GM19351 (cell line): Measurements from ENCODE around the gene COA3.

Experiments
- ATAC-seq: cut with Tn5 transposase; IDR thresholded peaks from one replicate; pipeline ENCODE4 v1.9.1; 2021; ENCODE audit warnings: mild to moderate bottlenecking, moderate library complexity; ENCODE audit not compliant: unreplicated experiment

Gene COA3

GRCh38 chr17:42818379-42818778 is 19.9 kb upstream of the COA3 start:
- no peak for ATAC-seq

- ATAC-seq = no peak
Observed at GRCh38 chr17:42817866-42818265, 19.4 kb upstream of the COA3 start.

- no peak for ATAC-seq
Observed at GRCh38 chr17:42814633-42815399, 16.3 kb upstream of the COA3 start.

GRCh38 chr17:42809250-42809649 is 10.7 kb upstream of the COA3 start:
- ATAC-seq = no peak

GRCh38 chr17:42806249-42806648 is 7.7 kb upstream of the COA3 start:
- no peak for ATAC-seq

GRCh38 chr17:42804918-42805367 is 6.4 kb upstream of the COA3 start:
- no peak for ATAC-seq

GRCh38 chr17:42803074-42803883 is 4.8 kb upstream of the COA3 start:
- ATAC-seq = no peak

- no peak for ATAC-seq
Observed at GRCh38 chr17:42798011-42798382, 507 bp downstream of the COA3 start.

GRCh38 chr17:42797067-42798007 is 1.2 kb downstream of the COA3 start:
- ATAC-seq = no peak

GRCh38 chr17:42796066-42796758 is 2.3 kb downstream of the COA3 start:
- ATAC-seq = no peak

- no peak for ATAC-seq
Observed at GRCh38 chr17:42795465-42795864, 3.0 kb downstream of the COA3 start.

GRCh38 chr17:42795061-42795460 is 3.4 kb downstream of the COA3 start:
- ATAC-seq = no peak

GRCh38 chr17:42792545-42792944 is 6.0 kb downstream of the COA3 start:
- ATAC-seq = no peak

GRCh38 chr17:42791948-42792347 is 6.6 kb downstream of the COA3 start:
- ATAC-seq = no peak

GRCh38 chr17:42787266-42787665 is 11.2 kb downstream of the COA3 start:
- ATAC-seq = no peak

- ATAC-seq = no peak
Observed at GRCh38 chr17:42784811-42785592, 13.5 kb downstream of the COA3 start.

- no peak for ATAC-seq
Observed at GRCh38 chr17:42784409-42784808, 14.1 kb downstream of the COA3 start.

- no peak for ATAC-seq
Observed at GRCh38 chr17:42783791-42784138, 14.7 kb downstream of the COA3 start.

GRCh38 chr17:42783062-42783790 is 15.3 kb downstream of the COA3 start:
- no peak for ATAC-seq
